Panc1 (cell line): ENCODE data around the gene CFAP97D2. TPM values are rescaled to one million over a fixed set of nuclear protein-coding genes. Genes with fewer than 3 reads are reported as not detected.

ENCODE experiments used
- ATAC-seq: fragments of 200-7000 bp; cut with Tn5 transposase; 2 replicates; pipeline ENCODE4 v1.9.1; 2020; ENCODE audit warnings: mild to moderate bottlenecking, moderate library complexity
- BruUV-seq: library from RNA; stranded (reverse); fragments of 400-500 nt; replicated peaks from 2 replicates; lab custom pipeline; 2021; lab: Mats Ljungman, UMichigan
- CTCF ChIA-PET: fragments of 300-600 bp; sonication (Branson Sonifier 250); formaldehyde crosslinking; loops from one replicate; lab custom pipeline; 2022; ENCODE audit warnings: antibody characterized with exemption; lab: Charles Lee
- POLR2A ChIA-PET: fragments of 300-600 bp; sonication (Branson Sonifier 250); formaldehyde crosslinking; loops from one replicate; lab custom pipeline; 2022; ENCODE audit warnings: antibody characterized with exemption; lab: Charles Lee
- DNase-seq: peaks from one replicate; pipeline ENCODE4 v3.0.0-alpha.2; 2010; ENCODE audit warnings: low read depth, low spot score
- H3K27ac ChIP-seq: 2 replicates; pipeline ENCODE4 v1.5.1; 2011; ENCODE audit warnings: mild to moderate bottlenecking, low read length, inconsistent platforms
- H3K27me3 ChIP-seq: fragments of 200-500 bp; sonication (Bioruptor generic); 2 replicates; pipeline ENCODE4 v1.6.0; 2014; ENCODE audit warnings: low read length, inconsistent platforms; ENCODE audit not compliant: control insufficient read depth, insufficient read depth
- H3K36me3 ChIP-seq: fragments of 200-500 bp; sonication (Bioruptor generic); 2 replicates; pipeline ENCODE4 v1.5.1; 2014; ENCODE audit warnings: inconsistent platforms, mild to moderate bottlenecking, low read length, moderate library complexity; ENCODE audit not compliant: control insufficient read depth, insufficient read depth
- H3K4me1 ChIP-seq: 2 replicates; pipeline ENCODE4 v1.5.1; 2011; ENCODE audit warnings: inconsistent platforms, mild to moderate bottlenecking, low read length, moderate library complexity; ENCODE audit not compliant: control insufficient read depth, insufficient read depth
- H3K4me3 ChIP-seq, 2 experiments: 2 replicates each; pipeline ENCODE4 v1.5.1; 2011 to 2012; ENCODE audit warnings: low read depth in 2 of 2, low read length in 2 of 2, mild to moderate bottlenecking in 2 of 2, inconsistent platforms in 1 of 2, moderate library complexity in 1 of 2
- H3K9me3 ChIP-seq: fragments of 200-500 bp; sonication (Bioruptor generic); 2 replicates; pipeline ENCODE4 v1.5.1; 2014; ENCODE audit warnings: low read depth, mild to moderate bottlenecking, inconsistent platforms, low read length, moderate library complexity; ENCODE audit not compliant: control insufficient read depth, insufficient read depth
- CTCF ChIP-seq: fragments of 450-650 bp; IDR thresholded peaks from 2 replicates; pipeline ENCODE4 v1.5.1; 2017; ENCODE audit warnings: mild to moderate bottlenecking
- POLR2AphosphoS5 ChIP-seq: IDR thresholded peaks from 2 replicates; pipeline ENCODE4 v1.6.1; 2012; ENCODE audit warnings: mild to moderate bottlenecking, low read depth, low read length, moderate library complexity
- REST ChIP-seq, 2 experiments: IDR thresholded peaks; 2 replicates each; pipeline ENCODE4 v1.6.1; 2011 to 2012; ENCODE audit warnings: low read depth in 2 of 2, control low read depth in 1 of 2, low read length in 1 of 2, mild to moderate bottlenecking in 1 of 2, moderate library complexity in 1 of 2; ENCODE audit not compliant: insufficient read depth in 1 of 2
- SIN3A ChIP-seq: IDR thresholded peaks from 2 replicates; pipeline ENCODE4 v1.6.1; 2012; ENCODE audit warnings: low read depth, mild to moderate bottlenecking, low read length, moderate library complexity, borderline replicate concordance; ENCODE audit not compliant: insufficient read depth
- TCF7L2 ChIP-seq: IDR thresholded peaks from 2 replicates; pipeline ENCODE4 v1.6.1; 2011; ENCODE audit warnings: mild to moderate bottlenecking, low read depth, low read length, inconsistent platforms
- in situ Hi-C: cut with HindIII; loops from 2 replicates; pipeline ENCODE4 v1.10.0; 2016; ENCODE audit warnings: low sequenced_read_pairs, low pct_unique_long_range_greater_than_20kb
- intact Hi-C: fragments of 100-400 bp; cut with micrococcal nuclease; formaldehyde crosslinking; loops from one replicate; pipeline ENCODE4 v1.10.0; 2022; ENCODE audit not compliant: unreplicated experiment
- total RNA-seq: library from RNA; stranded (reverse); gene quantifications from one replicate; pipeline ENCODE4 v1.2.1, GENCODE V29; 2021; ENCODE audit not compliant: unreplicated experiment

CFAP97D2 gene
- total RNA-seq, 1 experiment from 2014 or later: not detected

DNA sequence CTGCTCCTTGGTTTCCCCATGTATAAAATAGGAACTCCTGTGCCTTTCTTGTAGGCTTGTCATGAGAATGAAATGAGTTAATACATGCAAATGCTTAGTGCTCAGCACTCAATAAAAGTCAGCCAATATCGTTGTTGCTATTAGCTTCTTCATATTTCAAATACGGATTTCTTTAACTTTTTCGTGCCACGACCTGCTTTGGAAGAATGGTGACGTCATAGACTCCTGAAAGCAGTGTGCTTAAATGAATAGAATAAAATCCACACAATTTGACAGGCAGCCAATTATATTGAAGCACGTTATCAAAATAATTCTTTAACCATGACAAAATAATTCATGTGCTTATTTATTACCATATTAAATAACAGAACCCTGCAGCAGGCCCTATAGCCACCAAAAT, 29.1 kb downstream of the CFAP97D2 start:
- in situ Hi-C loops: no loop called here
- no TSS peak for BruUV-seq
- no peak for ATAC-seq
- TF ChIP-seq CTCF (no peak), POLR2AphosphoS5 (no peak), SIN3A (no peak), REST (IDR thresholded peaks at IDR 0.05; ENCODE audit: insufficient read depth in 1 of 2, low read depth in 2 of 2, low read length in 1 of 2) (no peak)
- H3K9me3 ChIP-seq: no peaks in the 10 kb centered on the region
- intact Hi-C loops: no loop called here
- H3K27me3 ChIP-seq: no peaks in the 10 kb centered on the region; the same call in 1 of the 2 replicates
- H3K4me1 ChIP-seq: no peaks in the 10 kb centered on the region
- DNase-seq: no peak
- H3K27ac ChIP-seq: no peak overlapping the region
- CTCF ChIA-PET: no interaction called here
- POLR2A ChIA-PET: no interaction called here
- H3K36me3 ChIP-seq: no peaks in the 10 kb centered on the region
- H3K4me3 ChIP-seq: no peak overlapping the region

GRCh38 chr13:114211446-114212157, 32.5 kb downstream of the CFAP97D2 start:
- POLR2A ChIA-PET: no interaction called here
- BruUV-seq: no TSS peak
- Histone ChIP-seq H3K4me1 (no peaks in the 10 kb centered on the region), H3K27me3 (no peaks in the 10 kb centered on the region; the same call in 1 of the 2 replicates), H3K4me3 (no peak overlapping the region), H3K9me3 (no peaks in the 10 kb centered on the region), H3K27ac (no peak overlapping the region), H3K36me3 (no peaks in the 10 kb centered on the region)
- DNase-seq: no peak
- ATAC-seq: no peak
- in situ Hi-C loops: no loop called here
- intact Hi-C loops: no loop called here
- CTCF ChIA-PET: no interaction called here
- TF ChIP-seq CTCF (no peak), SIN3A (no peak), POLR2AphosphoS5 (no peak), REST (IDR thresholded peaks at IDR 0.05; ENCODE audit: insufficient read depth in 1 of 2, low read depth in 2 of 2, low read length in 1 of 2) (no peak), TCF7L2 (no peak)
